ENCODE measurements around the gene GNB1L. TPM values are rescaled to one million over a fixed set of nuclear protein-coding genes. Genes with fewer than 3 reads are reported as not detected.
A peak's percentile ranks its signal among the peaks of the same experiment; 100 is the strongest.

GNB1L gene
- total RNA-seq, 1 experiment from 2014 or later: 12.2 TPM

DNA sequence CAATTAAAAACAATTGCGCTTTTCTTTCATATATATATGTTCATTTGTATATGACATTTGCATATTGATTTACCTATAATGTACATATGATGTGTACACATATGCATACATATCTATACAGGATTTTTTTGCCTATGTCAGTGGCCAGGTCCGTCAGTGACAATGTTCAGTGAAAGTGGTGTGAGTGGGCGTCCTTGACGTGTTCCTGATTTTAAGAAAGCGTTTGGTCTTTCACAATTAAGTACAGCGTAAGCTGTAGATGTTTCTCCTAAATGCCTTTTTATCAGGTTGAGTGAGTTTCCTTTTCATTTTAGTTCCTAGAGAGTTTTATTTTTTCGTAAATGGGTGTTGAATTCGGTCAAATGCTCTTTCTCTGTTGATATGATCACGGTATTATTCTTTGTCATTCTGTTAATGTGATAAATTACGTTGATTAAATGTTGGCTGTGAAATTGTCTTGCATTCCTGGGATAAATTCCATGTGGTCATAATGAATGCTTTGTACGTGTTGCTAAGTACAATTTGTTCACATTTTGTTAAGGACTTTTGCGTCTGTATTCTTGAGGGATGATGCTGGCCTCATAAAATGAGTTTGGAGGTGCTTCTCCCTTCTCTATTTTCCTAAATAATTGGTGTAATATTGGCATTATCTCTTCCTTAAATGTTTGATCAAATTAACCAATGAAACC lies 10.6 kb upstream of the GNB1L start:
- no peaks in the 10 kb centered on the region; the same call in 1 of the 2 replicates for H3K4me1 ChIP-seq (ENCODE audit: control insufficient read depth, insufficient read depth, low read length)
- H3K4me3 ChIP-seq (ENCODE audit: low read depth in 2 of 2, low read length in 2 of 2): no peak overlapping the region
- intact Hi-C loops (cut with micrococcal nuclease; ENCODE audit: unreplicated experiment) (no loop called here), in situ Hi-C loops (cut with HindIII; ENCODE audit: low pct_unique_long_range_greater_than_20kb, low sequenced_read_pairs) (no loop called here)
- no peak for TF ChIP-seq SIN3A (IDR thresholded peaks at IDR 0.05; ENCODE audit: borderline replicate concordance, insufficient read depth, low read depth, low read length)
- TF ChIP-seq TCF7L2 (IDR thresholded peaks at IDR 0.05; ENCODE audit: low read depth, low read length): no peak
- TF ChIP-seq, protein P1, sequence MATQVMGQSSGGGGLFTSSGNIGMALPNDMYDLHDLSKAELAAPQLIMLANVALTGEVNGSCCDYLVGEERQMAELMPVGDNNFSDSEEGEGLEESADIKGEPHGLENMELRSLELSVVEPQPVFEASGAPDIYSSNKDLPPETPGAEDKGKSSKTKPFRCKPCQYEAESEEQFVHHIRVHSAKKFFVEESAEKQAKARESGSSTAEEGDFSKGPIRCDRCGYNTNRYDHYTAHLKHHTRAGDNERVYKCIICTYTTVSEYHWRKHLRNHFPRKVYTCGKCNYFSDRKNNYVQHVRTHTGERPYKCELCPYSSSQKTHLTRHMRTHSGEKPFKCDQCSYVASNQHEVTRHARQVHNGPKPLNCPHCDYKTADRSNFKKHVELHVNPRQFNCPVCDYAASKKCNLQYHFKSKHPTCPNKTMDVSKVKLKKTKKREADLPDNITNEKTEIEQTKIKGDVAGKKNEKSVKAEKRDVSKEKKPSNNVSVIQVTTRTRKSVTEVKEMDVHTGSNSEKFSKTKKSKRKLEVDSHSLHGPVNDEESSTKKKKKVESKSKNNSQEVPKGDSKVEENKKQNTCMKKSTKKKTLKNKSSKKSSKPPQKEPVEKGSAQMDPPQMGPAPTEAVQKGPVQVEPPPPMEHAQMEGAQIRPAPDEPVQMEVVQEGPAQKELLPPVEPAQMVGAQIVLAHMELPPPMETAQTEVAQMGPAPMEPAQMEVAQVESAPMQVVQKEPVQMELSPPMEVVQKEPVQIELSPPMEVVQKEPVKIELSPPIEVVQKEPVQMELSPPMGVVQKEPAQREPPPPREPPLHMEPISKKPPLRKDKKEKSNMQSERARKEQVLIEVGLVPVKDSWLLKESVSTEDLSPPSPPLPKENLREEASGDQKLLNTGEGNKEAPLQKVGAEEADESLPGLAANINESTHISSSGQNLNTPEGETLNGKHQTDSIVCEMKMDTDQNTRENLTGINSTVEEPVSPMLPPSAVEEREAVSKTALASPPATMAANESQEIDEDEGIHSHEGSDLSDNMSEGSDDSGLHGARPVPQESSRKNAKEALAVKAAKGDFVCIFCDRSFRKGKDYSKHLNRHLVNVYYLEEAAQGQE (IDR thresholded peaks at IDR 0.05; ENCODE audit: insufficient read depth in 1 of 2, low read depth in 2 of 2, low read length in 1 of 2): no peak
- TF ChIP-seq POLR2AphosphoS5 (IDR thresholded peaks at IDR 0.05; ENCODE audit: low read depth, low read length): no peak
- TF ChIP-seq, protein P2, sequence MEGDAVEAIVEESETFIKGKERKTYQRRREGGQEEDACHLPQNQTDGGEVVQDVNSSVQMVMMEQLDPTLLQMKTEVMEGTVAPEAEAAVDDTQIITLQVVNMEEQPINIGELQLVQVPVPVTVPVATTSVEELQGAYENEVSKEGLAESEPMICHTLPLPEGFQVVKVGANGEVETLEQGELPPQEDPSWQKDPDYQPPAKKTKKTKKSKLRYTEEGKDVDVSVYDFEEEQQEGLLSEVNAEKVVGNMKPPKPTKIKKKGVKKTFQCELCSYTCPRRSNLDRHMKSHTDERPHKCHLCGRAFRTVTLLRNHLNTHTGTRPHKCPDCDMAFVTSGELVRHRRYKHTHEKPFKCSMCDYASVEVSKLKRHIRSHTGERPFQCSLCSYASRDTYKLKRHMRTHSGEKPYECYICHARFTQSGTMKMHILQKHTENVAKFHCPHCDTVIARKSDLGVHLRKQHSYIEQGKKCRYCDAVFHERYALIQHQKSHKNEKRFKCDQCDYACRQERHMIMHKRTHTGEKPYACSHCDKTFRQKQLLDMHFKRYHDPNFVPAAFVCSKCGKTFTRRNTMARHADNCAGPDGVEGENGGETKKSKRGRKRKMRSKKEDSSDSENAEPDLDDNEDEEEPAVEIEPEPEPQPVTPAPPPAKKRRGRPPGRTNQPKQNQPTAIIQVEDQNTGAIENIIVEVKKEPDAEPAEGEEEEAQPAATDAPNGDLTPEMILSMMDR (IDR thresholded peaks at IDR 0.05): no peak
- no peak for ATAC-seq
- DNase-seq (ENCODE audit: low read depth, low spot score): no peak
- no peaks in the 10 kb centered on the region for H3K9me3 ChIP-seq (ENCODE audit: control insufficient read depth, insufficient read depth, low read depth, low read length)
- CTCF ChIA-PET: no interaction called here
- POLR2A ChIA-PET: interaction anchor here (0.9 kb wide), 1 partner anchor 15 kb away, joined by 3 read pairs; no protein-coding TSS in a partner anchor
- H3K27ac ChIP-seq (ENCODE audit: low read length): peak overlapping the region; percentile 52; the same call in 1 of the 2 replicates
- no peaks in the 10 kb centered on the region for H3K27me3 ChIP-seq (ENCODE audit: control insufficient read depth, insufficient read depth, low read length)
- no TSS peak for BruUV-seq (replicated peaks)
- H3K36me3 ChIP-seq (ENCODE audit: control insufficient read depth, insufficient read depth, low read length): no peaks in the 10 kb centered on the region

DNA sequence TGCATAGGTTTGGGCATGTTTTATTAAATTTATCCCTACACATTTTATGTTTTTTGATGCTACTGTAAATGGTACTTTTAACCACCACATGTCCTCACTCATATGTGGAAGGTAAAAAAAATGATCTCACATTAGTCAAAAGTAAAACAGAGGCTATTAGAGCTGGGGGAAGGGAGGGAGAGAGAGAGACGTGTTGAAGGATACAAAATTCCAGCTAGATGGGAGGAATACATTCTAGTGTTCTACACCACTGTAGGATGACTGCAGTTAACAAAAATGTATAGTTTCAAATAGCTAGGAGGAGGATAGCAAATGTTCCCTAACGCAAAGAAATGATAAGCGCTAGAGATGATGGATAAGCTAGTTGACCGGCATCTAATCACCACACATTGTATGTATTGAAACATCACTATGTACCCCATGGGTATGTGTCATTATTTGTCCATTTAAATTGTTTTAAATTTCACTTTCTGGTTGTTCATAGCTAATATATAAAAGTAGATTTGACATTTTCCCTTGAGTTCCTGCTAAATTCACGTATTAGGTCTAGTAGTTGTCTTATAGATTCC lies 9.9 kb upstream of the GNB1L start:
- ChIA-PET CTCF (no interaction called here), POLR2A (interaction anchor here (0.9 kb wide), 1 partner anchor 14 kb away, joined by 3 read pairs; no protein-coding TSS in a partner anchor)

More for the DNA sequence above, 9.9 kb upstream of the GNB1L start:
- Histone ChIP-seq H3K4me1 (ENCODE audit: control insufficient read depth, insufficient read depth, low read length) (no peaks in the 10 kb centered on the region; the same call in 1 of the 2 replicates), H3K4me3 (ENCODE audit: low read depth in 2 of 2, low read length in 2 of 2) (no peak overlapping the region), H3K27ac (ENCODE audit: low read length) (no peak overlapping the region), H3K9me3 (ENCODE audit: control insufficient read depth, insufficient read depth, low read depth, low read length) (no peaks in the 10 kb centered on the region), H3K36me3 (ENCODE audit: control insufficient read depth, insufficient read depth, low read length) (no peaks in the 10 kb centered on the region), H3K27me3 (ENCODE audit: control insufficient read depth, insufficient read depth, low read length) (no peaks in the 10 kb centered on the region)
- DNase-seq (ENCODE audit: low read depth, low spot score) (no peak), ATAC-seq (no peak)
- in situ Hi-C loops (cut with HindIII; ENCODE audit: low pct_unique_long_range_greater_than_20kb, low sequenced_read_pairs): no loop called here
- intact Hi-C loops (cut with micrococcal nuclease; ENCODE audit: unreplicated experiment): no loop called here
- TF ChIP-seq TCF7L2 (IDR thresholded peaks at IDR 0.05; ENCODE audit: low read depth, low read length): no peak
- TF ChIP-seq, protein P2 (IDR thresholded peaks at IDR 0.05): no peak
- TF ChIP-seq POLR2AphosphoS5 (IDR thresholded peaks at IDR 0.05; ENCODE audit: low read depth, low read length): no peak
- TF ChIP-seq SIN3A (IDR thresholded peaks at IDR 0.05; ENCODE audit: borderline replicate concordance, insufficient read depth, low read depth, low read length): no peak
- TF ChIP-seq, protein P1 (IDR thresholded peaks at IDR 0.05; ENCODE audit: insufficient read depth in 1 of 2, low read depth in 2 of 2, low read length in 1 of 2): no peak
- no TSS peak for BruUV-seq (replicated peaks)

All from Panc1 (cell line).